Left hindlimb (tissue), 1 donor: Measurements from ENCODE around the gene ZNHIT2.

Source experiments
- DNase-seq: peaks from one replicate; pipeline ENCODE4 v3.0.0-alpha.2; 2018

The ZNHIT2 gene

DNA sequence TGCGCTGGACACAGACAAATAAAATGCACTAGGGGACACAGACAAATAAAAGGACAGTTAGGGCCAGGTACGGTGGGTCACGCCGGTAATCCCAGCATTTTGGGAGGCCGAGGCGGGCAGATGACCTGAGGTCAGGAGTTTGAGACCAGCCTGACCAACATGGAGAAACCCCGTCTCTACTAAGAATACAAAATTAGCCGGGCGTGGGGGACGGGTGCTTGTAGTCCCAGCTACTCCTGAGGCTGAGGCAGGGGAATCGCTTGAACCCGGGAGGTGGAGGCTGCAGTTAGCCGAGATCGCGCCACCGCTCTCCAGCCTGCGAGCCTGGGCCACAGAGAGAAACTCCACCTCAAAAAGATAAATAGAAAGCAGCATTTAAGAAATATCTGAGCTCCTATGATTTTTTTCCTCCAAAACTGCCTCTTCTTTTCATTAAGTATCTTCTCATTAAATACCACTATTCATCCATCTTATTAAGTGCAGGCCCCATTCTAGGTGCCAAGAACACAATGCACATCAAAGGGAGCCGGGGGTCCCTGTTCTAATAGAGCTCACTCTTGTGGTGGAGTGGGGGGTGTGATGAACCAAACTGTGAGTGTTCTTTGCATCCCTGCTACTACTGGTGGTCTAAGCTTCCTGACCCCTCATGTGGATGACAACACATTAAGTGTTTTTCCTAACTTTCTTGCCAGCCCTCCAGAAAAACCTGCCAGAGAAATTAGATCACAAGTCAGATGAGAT is 766 bp upstream of the ZNHIT2 start:
- no peak for DNase-seq

DNA sequence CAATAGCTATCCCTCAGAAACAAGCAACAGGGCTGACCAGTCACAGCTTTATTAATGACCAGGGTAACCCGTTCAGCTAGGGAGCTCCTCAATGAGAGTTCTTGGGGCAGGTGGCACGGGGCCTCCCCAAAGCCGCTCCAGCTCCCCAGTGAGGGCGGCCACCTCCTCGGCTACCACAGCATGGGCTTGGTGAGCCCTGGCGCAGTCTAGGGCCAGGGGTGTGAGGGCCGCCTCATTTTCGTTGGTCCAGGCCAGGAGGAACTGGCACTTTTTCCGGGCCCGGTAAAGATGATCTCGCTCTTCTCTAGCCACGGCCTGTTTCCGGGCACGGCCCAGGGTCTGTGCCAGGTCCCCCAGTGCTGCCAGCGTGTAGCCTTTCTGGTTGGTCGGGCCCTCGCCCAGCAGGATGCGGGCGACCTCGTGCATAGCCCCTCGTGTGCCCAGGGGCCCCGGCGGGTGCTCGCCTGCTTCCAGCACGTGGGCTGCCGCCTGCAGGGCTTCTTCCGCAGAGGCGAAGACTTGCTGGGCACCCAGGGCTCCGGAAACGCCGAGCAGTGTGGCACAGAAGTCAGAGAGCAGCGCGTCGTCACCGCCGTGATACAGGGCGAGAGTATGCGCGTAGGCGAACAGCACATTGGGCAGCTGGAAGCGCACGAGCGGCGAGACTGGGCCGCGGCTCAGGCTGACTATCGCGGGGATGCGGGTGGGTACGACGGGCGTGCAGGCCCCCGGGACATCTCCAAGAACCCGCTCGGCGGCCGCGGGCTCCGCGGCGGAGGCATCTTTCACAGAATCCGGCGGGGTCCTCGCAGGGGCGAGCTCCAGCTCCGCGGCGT is 913 bp downstream of the ZNHIT2 start:
- peak; percentile 38 for DNase-seq

DNA sequence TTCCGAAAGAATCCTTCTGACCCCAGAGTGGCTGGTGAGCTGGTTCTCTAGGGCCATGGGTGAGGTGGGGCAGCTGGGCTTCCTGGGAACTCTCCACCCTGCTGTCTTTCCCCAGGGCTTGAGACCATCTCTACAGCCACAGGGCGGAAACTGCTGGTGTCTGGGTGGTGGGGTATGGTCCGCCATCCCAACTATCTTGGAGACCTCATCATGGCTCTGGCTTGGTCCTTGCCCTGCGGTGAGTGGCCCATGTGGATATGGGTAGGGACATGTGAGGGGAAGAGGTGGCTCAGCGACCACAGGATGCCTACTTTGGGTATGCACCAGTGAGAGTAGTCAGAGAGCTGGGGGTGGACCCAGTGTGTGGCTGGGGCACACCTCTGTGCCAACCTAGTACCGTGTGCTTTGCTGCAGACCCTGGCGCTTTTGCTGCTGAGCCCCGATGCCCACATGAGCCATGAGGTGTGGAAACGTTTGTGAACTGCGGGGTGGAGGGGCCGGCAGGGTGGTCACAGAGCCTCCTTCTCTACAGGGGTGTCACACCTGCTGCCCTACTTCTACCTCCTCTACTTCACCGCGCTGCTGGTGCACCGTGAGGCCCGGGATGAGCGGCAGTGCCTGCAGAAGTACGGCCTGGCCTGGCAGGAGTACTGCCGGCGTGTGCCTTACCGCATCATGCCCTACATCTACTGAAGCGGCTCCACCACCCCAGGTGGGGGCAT is 2.0 kb downstream of the ZNHIT2 start:
- peak; percentile 22 for DNase-seq

DNA sequence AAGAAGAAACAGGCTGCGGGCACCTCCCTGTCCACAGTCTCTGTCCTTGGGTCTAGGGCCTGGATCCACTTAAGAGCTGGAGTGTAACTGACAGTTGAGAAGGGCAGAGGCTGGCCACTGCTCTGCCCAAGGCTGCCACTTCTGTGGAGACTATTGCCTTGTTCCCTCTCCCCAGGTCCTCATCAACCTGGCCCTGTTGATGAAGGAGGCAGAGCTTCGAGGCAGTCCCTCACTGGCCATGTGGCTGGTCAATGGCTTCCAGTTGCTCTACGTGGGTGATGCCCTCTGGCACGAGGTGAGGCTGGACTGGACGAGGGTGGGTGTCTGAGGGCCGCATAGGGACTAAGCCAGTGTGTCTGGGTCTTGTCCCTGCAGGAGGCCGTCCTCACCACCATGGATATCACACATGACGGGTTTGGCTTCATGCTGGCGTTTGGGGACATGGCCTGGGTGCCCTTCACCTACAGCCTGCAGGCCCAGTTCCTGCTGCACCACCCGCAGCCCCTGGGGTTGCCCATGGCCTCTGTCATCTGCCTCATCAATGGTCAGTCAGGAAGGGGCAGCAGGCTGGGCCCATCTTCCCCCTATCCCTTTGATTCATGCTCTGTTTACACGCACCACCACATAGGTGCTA is 2.8 kb downstream of the ZNHIT2 start:
- peak; percentile 3 for DNase-seq

DNA sequence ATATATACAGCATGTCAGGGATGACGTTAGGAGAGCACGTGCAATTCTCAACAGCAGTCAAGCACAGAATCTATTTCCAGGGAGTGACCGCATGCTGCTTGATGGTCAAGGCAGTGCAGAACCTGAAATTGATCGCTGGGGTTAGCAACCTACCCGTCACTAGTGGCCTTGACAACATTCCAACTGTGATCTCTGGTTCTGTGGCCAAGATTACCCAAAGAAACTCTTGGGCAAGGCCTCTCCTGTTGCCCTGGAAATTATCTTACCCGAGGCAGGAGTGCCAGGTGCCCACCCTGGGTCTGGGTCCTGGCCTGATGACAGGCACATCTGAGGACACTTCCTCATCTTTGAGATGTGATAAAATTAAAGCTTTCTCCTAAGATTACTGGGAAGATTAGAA is 3.7 kb downstream of the ZNHIT2 start:
- DNase-seq = peak; percentile 12

DNA sequence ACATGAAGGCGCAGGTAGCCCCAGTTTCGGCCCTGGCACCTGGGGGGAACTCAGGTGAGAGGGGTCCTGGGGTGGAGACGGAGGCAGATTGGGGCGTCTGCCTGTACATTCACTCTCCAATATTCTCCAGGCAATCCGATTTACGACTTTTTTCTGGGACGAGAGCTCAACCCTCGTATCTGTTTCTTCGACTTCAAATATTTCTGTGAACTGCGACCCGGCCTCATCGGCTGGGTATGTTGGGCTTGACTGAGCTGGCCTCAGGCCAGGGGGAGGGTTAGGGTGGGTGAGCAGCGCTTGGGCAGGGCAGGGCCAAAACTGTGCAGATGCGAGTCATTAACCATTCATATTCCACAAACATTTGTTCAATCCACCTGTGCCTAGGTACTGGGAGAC is 4.1 kb downstream of the ZNHIT2 start:
- DNase-seq = peak; percentile 26

DNA sequence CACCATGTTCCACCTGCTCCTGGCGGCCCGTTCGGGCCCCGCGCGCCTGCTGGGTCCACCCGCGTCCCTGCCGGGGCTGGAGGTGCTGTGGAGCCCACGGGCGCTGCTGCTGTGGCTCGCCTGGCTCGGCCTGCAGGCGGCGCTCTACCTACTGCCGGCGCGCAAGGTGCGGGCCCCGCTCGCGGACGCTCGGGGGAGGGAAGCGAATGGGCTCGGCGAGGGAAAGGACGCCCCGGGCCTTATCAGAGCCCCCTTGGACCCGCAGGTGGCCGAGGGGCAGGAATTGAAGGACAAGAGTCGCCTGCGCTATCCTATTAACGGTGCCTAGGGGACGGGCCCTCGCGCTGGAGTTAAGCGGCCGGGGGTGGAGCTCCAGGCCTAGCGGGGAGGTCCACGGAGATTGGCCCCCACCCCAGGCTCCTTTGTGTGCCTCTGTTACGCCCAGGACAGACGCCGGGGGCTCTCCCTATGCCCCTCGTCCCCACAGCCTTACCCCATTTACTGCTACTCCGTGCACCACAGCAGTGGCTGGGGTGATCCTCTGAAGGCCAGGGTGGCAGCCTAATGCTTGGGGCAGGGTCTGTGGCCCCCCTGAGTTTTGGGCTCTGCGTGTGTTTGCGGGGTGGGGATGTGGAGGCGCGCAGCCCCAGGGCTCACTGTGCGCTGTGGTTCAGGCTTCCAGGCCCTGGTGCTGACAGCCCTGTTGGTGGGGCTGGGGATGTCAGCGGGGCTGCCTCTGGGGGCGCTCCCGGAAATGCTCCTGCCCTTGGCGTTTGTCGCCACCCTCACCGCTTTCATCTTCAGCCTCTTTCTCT is 4.7 kb downstream of the ZNHIT2 start:
- DNase-seq = peak; percentile 41

DNA sequence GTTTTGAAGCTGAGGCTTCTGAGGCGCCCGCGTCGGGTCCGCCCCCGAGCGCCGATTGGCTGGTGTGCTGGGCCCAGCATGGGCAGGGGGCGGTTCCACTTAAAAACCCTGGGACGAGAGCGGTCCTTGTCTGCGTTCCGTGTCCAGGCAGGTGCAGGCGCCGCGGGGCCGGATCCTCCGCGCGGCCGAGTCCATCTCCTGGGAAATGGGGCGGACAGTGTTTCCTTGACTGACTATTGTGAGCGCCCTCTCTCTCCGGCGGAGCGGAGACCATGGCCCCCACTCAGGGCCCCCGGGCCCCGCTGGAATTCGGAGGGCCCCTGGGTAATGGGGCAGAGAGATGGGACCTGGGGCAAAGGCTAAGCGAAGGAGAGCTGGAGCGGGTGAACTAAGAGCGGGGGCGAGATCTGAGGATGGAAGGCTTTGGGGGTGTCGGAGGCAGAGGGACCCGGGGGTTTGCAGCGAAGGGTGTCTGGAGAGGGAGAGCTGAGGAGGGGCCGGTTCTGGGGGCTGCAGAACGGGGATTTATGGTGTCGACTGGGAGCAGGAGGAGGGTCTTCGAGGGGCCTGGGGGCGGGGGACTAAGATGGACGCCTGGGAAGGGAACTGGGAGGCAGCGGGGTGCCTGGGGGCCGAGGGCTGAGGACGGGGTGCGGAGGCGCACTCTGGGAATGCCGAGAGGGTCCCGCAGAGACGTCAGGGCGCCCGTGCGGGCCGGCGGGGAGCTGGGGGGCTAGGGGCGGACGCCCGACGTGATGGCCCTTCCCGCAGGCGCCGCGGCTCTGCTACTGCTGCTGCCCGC is 5.6 kb downstream of the ZNHIT2 start, which contains the start of gene TM7SF2:
TM7SF2 (plus strand) TSS at position 129 of the 802 bp plus-strand sequence; CDS start at position 273, 144 bp downstream.
- peak; percentile 90 for DNase-seq

DNA sequence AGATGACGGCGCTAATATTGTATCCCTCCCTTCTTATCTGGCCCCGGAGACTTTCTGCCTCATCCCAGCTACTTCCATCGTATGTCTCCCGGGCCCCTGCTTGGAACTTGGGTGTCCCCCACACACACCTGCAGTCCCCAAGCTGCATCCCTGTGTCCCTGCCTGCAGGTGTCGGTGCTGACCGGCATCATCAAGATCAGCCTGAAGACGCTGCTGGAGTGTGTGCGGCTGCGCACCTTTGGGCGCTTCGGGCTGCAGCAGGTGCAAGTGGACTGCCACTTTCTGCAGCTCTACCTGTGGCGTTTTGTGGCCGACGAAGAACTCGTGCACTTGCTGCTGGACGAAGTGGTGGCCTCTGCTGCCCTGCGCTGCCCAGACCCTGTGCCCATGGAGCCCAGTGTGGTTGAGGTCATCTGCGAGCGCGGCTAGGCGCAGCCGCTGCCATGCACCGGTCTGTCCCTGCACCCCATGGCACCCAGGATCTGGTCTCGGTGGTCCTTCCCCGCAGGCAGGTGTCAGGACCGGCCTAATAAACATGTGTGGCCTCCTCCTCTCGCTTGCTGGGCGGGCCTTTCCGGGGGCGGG is 6.2 kb downstream of the ZNHIT2 start:
- no peak for DNase-seq

DNA sequence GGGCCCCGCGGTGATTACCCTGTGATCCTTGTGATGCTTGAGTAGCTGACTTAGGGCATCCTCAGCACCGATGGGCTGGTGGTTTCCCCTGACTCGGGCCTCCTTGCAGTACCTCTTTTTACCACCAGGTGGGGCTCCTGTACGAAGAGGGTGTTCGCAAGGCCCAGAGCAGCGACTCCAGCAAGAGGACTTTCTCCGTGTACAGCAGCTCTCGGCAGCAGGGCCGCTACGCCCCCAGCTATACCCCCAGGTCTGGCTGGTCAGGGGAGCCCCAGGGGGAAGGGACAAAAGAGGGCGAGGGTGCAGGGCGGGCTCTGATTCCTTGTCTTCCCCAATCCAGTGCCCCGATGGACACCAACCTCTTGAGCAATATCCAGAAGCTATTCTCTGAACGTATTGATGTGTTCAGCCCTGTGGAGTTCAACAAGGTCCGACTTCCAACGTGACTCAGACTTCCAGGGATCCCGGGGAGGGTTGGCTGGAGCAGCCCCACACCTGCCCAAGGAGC is 7.1 kb downstream of the ZNHIT2 start:
- DNase-seq = peak; percentile 84

DNA sequence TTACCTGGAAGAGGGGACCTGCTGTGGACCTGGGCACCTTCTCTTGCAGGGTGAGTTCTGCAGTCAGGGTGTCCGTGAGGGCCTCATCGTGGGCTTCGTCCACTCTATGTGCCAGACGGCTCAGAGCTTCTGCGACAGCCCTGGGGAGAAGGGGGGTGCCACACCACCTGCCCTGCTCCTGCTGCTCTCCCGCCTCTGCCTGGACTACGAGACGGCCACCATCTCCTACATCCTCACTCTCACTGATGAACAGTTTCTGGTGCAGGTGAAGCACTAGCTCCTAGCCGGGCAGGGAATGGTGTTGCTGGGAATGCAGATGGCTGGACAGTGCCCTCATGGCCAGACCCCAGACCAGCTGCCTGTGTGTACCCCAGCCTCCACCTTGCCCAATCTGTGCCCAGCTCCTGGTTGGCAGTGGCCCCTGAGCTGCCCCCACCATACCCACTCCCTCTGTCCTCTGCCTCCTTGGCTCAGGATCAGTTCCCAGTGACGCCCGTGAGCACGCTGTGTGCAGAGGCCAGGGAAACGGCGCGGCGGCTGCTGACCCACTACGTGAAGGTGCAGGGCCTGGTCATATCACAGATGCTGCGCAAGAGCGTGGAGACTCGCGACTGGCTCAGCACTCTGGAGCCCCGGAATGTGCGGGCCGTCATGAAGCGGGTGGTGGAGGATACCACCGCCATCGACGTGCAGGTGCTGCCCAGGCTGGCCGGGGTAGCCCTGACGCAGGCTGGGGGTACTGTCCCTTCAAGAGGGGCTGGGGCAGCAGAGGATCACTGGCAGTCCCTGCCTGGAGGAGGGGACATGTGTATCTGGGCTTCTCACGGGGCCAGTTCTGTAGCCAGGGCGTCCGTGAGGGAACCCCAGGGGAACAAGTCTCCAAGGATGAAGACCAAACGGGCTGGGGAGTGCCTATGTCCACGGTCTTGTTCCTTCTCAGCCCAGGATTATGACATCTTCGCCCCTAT is 8.0 kb downstream of the ZNHIT2 start:
- DNase-seq = no peak

DNA sequence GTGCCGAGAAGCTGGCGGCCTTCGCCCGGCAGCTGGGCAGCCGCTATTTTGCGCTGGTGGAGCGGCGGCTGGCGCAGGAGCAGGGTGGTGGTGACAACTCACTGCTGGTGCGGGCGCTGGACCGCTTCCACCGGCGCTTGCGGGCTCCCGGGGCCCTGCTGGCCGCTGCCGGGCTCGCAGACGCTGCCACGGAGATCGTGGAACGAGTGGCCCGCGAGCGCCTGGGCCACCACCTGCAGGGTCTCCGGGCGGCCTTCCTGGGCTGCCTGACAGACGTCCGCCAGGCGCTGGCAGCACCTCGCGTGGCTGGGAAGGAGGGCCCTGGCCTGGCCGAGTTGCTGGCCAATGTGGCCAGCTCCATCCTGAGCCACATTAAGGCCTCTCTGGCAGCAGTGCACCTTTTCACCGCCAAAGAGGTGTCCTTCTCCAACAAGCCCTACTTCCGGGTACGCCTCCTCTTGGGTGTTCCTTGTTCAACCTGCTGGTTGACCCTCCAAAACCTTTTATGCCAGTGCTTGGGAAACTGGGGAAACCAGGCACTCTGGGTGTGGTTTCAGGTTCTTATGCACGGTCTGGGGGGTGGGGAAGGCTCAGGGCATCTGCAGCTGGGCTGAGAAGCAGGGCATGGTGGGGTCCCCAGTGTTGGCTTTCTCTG is 8.9 kb downstream of the ZNHIT2 start:
- no peak for DNase-seq

DNA sequence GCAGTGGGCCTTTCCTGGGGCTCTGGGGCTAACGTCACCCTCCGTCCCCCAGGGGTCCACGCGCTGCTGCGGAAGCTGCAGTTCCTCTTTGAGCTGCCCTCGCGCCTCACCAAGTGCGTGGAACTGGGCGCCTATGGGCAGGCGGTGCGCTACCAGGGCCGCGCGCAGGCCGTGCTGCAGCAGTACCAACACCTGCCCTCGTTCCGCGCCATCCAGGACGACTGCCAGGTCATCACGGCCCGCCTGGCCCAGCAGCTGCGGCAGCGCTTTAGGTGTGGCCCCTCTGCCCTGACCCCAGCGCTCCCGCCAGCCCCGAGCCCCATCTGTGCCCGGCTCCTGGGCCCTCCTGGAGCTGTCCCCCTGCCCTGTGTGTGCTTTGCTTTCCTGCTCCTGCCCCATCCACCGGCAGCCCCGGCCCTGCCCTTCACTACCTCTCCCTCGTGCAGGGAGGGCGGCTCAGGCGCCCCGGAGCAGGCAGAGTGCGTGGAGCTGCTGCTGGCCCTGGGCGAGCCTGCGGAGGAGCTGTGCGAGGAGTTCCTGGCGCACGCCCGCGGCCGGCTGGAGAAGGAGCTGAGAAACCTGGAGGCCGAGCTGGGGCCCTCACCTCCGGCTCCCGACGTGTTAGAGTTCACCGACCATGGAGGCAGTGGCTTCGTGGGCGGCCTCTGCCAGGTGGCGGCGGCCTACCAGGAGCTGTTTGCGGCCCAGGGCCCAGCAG is 9.6 kb downstream of the ZNHIT2 start:
- DNase-seq = no peak

DNA sequence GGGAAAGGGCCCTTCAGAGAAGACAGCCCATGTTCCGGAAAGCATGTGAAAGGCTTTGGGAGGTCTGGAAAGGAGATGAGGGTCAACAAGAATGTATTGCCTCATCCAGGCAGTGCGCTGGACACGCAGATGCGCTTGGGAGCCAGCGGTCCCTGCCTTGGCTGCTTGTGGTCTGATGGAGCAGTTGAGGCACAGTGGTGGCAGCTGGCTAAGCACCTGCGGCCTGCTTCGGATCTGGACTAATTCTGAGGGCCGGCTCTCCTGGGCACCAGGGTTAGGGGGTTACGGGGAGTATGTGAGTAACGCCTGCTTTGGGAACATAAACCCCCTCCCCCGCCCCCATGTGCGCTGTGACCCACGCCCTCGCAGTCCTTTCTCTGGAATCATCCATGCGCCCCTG is 10.4 kb downstream of the ZNHIT2 start:
- DNase-seq = no peak

DNA sequence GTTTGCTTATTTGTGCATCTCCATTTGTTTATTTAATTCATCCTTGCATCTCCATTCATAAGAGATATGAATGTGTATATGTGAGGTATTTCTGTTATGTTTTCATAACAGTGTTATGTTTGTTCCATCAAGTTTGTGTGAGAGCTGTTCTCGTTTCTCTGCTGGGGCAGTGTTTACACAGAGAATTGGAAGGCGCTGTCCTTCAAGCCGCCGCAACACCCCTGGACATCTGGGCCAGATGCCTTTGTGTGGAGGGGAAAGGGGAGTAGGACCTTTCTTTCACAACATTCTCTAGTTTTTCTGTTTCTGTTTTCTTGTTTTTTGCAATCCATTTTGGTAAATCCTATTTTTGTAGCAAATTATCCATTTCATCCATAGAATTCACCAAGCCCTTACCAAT is 12.9 kb downstream of the ZNHIT2 start:
- no peak for DNase-seq

DNA sequence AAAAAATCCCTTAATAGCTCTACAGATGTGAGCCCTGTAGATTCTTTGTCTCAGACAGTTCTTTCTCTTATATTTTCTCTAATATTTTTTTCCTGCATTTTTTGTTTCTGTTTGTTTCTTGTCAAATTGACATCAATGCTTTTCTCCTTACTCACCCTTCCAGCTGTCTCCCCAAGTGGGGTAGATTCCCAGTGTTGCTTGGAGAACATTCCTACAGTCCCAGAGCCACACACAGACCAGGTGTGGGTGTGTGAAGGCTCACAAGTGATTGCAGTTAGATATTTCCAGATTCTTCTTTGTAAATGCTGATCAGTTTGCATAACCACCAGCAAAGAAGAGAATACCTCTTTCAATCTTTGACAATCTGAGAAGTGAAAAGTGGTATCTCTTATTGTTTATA is 14.0 kb downstream of the ZNHIT2 start:
- DNase-seq = no peak

DNA sequence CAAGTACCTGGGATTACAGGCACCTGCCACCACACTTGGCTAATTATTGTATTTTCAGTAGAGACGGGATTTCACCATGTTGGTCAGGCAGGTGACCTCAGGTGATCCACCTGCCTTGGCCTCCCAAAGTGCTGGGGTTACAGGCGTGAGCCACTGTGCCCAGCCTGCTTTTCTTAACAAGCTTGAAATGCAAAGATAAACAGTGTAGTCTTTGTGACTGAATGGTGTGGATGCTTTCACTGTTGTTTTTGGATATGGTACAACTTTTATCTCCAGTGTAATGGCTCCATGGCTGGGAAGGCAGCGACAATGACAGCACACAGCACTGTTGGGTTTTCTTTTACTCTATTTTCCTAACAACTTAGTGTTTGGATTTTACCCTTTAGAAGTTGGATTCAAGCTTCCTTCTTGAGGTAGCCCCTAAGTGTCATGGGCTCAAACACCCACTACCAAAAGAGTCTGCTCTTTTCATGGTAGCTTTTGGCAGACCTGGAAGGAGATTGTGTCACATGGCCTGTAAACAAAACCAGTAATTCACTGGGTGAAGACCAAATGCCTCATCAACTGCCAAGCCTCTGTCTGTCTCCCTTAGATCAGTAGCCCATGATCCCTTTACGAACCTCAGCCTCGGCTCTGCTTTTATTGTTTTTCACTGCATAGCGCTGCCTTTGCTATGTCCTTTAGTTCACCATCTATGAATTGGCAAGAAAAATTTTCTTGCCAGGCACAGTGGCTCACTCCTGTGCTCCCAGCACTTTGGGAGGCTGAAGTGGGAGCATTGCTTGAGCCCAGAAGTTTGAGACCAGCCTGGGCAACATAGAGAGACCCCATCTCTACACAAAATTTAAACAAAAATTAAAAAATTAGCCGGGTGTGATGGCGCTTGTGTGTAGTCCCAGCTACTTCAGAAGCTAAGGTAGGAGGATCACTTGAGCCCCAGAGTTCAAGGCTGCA is 15.1 kb downstream of the ZNHIT2 start:
- no peak for DNase-seq
